Fibroblast of lung (primary cell): Measurements from ENCODE around the gene HEBP2.

Experiments used
- CTCF ChIP-seq, 2 donors: IDR thresholded peaks in 1 of 2; conservative IDR thresholded peaks in 1 of 2; 1 replicate in 1 of 2; 2 replicates in 1 of 2; pipeline ENCODE4 v1.5.1; 2011 to 2012; ENCODE audit warnings: low read length in 2 of 2, control low read depth in 1 of 2, inconsistent platforms in 1 of 2, low read depth in 1 of 2, mild to moderate bottlenecking in 1 of 2
- EZH2 ChIP-seq: IDR thresholded peaks from 2 replicates; pipeline ENCODE4 v1.5.1; 2012; ENCODE audit warnings: low read length, control low read depth, mild to moderate bottlenecking; ENCODE audit errors: missing control alignments

- TF ChIP-seq CTCF (conservative IDR thresholded peaks at IDR 0.05 in 1 of 2, IDR thresholded peaks at IDR 0.05 in 1 of 2; ENCODE audit: low read depth in 1 of 2, low read length in 2 of 2) (no peak), EZH2 (no peak)
Measured at GRCh38 chr6:138443979-138444378, 40.0 kb downstream of the HEBP2 start.
